Activated T-helper 9 cell treated with anti-CD3 and anti-CD28 coated beads, Interleukin-2, amount 50 U/mL, for 16 hours (primary cell): ENCODE measurements around the gene DNAJC13.
"Not testable (repeated sequence)": the region's sequence is repeated elsewhere in the genome, so short reads cannot be mapped to it uniquely, and the experiment has no call there.

Experiments used
- DNase-seq: peaks from one replicate; pipeline ENCODE4 v3.0.0-alpha.2; 2020; ENCODE audit warnings: low read depth

DNAJC13 gene

GRCh38 chr3:132416807-132417694 lies at the start of gene DNAJC13:
Gene DNAJC13 (plus strand): TSS chr3:132417502. CDS start chr3:132434551, 17,049 bp downstream.
- DNase-seq, result peak; percentile 86

- no peak for DNase-seq
Measured at GRCh38 chr3:132368515-132368914, 48.8 kb upstream of the DNAJC13 start.

- no peak for DNase-seq
Measured at GRCh38 chr3:132368962-132369361, 48.3 kb upstream of the DNAJC13 start.

- not testable (repeated sequence) for DNase-seq
Measured at GRCh38 chr3:132376945-132377354, 40.4 kb upstream of the DNAJC13 start.

GRCh38 chr3:132378048-132378762 lies 39.1 kb upstream of the DNAJC13 start:
- DNase-seq, result no peak

GRCh38 chr3:132378846-132379245 lies 38.5 kb upstream of the DNAJC13 start:
- DNase-seq, result no peak

GRCh38 chr3:132380920-132381319 lies 36.4 kb upstream of the DNAJC13 start:
- DNase-seq, result no peak

GRCh38 chr3:132381348-132381944 lies 35.9 kb upstream of the DNAJC13 start:
- DNase-seq, result no peak

GRCh38 chr3:132382267-132382666 lies 35.0 kb upstream of the DNAJC13 start:
- no peak for DNase-seq

- DNase-seq, result no peak
Measured at GRCh38 chr3:132382688-132383194, 34.6 kb upstream of the DNAJC13 start.

GRCh38 chr3:132386259-132386658 lies 31.0 kb upstream of the DNAJC13 start:
- DNase-seq, result no peak

GRCh38 chr3:132392675-132393074 lies 24.6 kb upstream of the DNAJC13 start:
- DNase-seq, result not testable (repeated sequence)

- DNase-seq, result no peak
Measured at GRCh38 chr3:132394320-132394719, 23.0 kb upstream of the DNAJC13 start.

GRCh38 chr3:132395126-132395525 lies 22.2 kb upstream of the DNAJC13 start:
- no peak for DNase-seq

GRCh38 chr3:132396255-132396654 lies 21.0 kb upstream of the DNAJC13 start:
- no peak for DNase-seq

- not testable (repeated sequence) for DNase-seq
Measured at GRCh38 chr3:132396776-132397175, 20.5 kb upstream of the DNAJC13 start.

GRCh38 chr3:132399054-132399929 lies 18.0 kb upstream of the DNAJC13 start:
- DNase-seq, result no peak

GRCh38 chr3:132401255-132401654 lies 16.0 kb upstream of the DNAJC13 start:
- DNase-seq, result no peak

GRCh38 chr3:132404276-132404675 lies 13.0 kb upstream of the DNAJC13 start:
- no peak for DNase-seq

GRCh38 chr3:132405188-132405587 lies 12.1 kb upstream of the DNAJC13 start:
- DNase-seq, result no peak

GRCh38 chr3:132405609-132406299 lies 11.5 kb upstream of the DNAJC13 start:
- DNase-seq, result no peak
